B cell (primary cell): ENCODE measurements around the gene ADRA2C. TPM values are rescaled to one million over a fixed set of nuclear protein-coding genes. Genes with fewer than 3 reads are reported as not detected.

Experiments used
- ATAC-seq: fragments of 200-7000 bp; cut with Tn5 transposase; one replicate; pipeline ENCODE4 v1.10.0; 2021; ENCODE audit warnings: low read depth, mild to moderate bottlenecking, moderate number of reproducible peaks, moderate library complexity
- CTCF ChIA-PET: fragments of 350-600 bp; sonication (Branson Sonifier 250); formaldehyde crosslinking; loops from one replicate; lab custom pipeline; 2021; ENCODE audit warnings: antibody characterized with exemption, inconsistent platforms; lab: Charles Lee
- POLR2A ChIA-PET: fragments of 350-600 bp; sonication (Branson Sonifier 250); formaldehyde crosslinking; loops from one replicate; lab custom pipeline; 2021; ENCODE audit warnings: antibody characterized with exemption; lab: Charles Lee
- DNase-seq: peaks from one replicate; pipeline ENCODE4 v3.0.0; 2013
- H2AFZ ChIP-seq: 2 replicates; pipeline ENCODE4 v1.6.1; 2012; ENCODE audit warnings: mild to moderate bottlenecking, low read depth, low read length; ENCODE audit not compliant: insufficient read depth, poor library complexity, severe bottlenecking
- H3K27ac ChIP-seq, 2 donors: 1 replicate in 1 of 2; 2 replicates in 1 of 2; pipeline ENCODE4 v1.5.1; 2012 to 2013; ENCODE audit warnings: low read length in 2 of 2, mild to moderate bottlenecking in 2 of 2, moderate library complexity in 1 of 2
- H3K27me3 ChIP-seq, 4 experiments: fragments of 200-600 bp in 1 of 4; sonication (generic) in 1 of 4; replicated peaks in 1 of 4; 1 replicate in 2 of 4; 2 replicates in 2 of 4; pipeline versions ENCODE4 v1.6.1 to v1.7.0; 2013 to 2016; ENCODE audit warnings: low read length in 3 of 4, mild to moderate bottlenecking in 2 of 4, mixed read lengths in 1 of 4, moderate library complexity in 1 of 4; ENCODE audit not compliant: insufficient read depth in 4 of 4, control insufficient read depth in 3 of 4; ENCODE audit errors: control extremely low read depth in 1 of 4
- H3K36me3 ChIP-seq, 2 experiments: replicated peaks in 1 of 2; 1 replicate in 1 of 2; 2 replicates in 1 of 2; pipeline versions ENCODE4 v1.6.1 to v1.7.1; 2013; ENCODE audit warnings: low read length in 1 of 2; ENCODE audit not compliant: insufficient read depth in 2 of 2, control insufficient read depth in 1 of 2; ENCODE audit errors: control extremely low read depth in 1 of 2, extremely low read depth in 1 of 2
- H3K4me1 ChIP-seq, 2 donors: fragments of 200-600 bp in 1 of 2; sonication (generic) in 1 of 2; 1 replicate in 1 of 2; 2 replicates in 1 of 2; pipeline versions ENCODE4 v1.5.1 to v1.6.1; 2013 to 2017; ENCODE audit warnings: low read length in 2 of 2; ENCODE audit not compliant: control insufficient read depth in 2 of 2, insufficient read depth in 2 of 2
- H3K4me2 ChIP-seq: replicated peaks from 2 replicates; pipeline ENCODE3; 2012; ENCODE audit warnings: mild to moderate bottlenecking, low read depth, low read length; ENCODE audit not compliant: poor library complexity, severe bottlenecking
- H3K4me3 ChIP-seq, 5 experiments: fragments of 200-600 bp in 1 of 5; sonication (generic) in 1 of 5; 1 replicate in 3 of 5; 2 replicates in 2 of 5; pipeline versions ENCODE4 v1.5.1 to v1.7.0; 2011 to 2016; ENCODE audit warnings: low read length in 4 of 5, mild to moderate bottlenecking in 4 of 5, low read depth in 2 of 5, control low read depth in 1 of 5, moderate library complexity in 1 of 5; ENCODE audit not compliant: insufficient read depth in 1 of 5; ENCODE audit errors: control extremely low read depth in 1 of 5, extremely low read depth in 1 of 5
- H3K79me2 ChIP-seq: fragments of 200-600 bp; sonication (generic); one replicate; pipeline ENCODE4 v1.6.0; 2016; ENCODE audit warnings: low read length; ENCODE audit not compliant: control insufficient read depth, insufficient read depth
- H3K9ac ChIP-seq: fragments of 200-600 bp; sonication (generic); 2 replicates; pipeline ENCODE4 v1.6.1; 2017; ENCODE audit warnings: mild to moderate bottlenecking, low read length, moderate library complexity
- H3K9me3 ChIP-seq, 3 donors: one replicate each; pipeline versions ENCODE4 v1.6.1 to v1.7.1; 2013; ENCODE audit warnings: low read length in 2 of 3; ENCODE audit not compliant: control insufficient read depth in 2 of 3, insufficient read depth in 1 of 3; ENCODE audit errors: control extremely low read depth in 1 of 3
- H4K20me1 ChIP-seq: 2 replicates; pipeline ENCODE4 v1.6.0; 2012; ENCODE audit warnings: mild to moderate bottlenecking, low read length; ENCODE audit not compliant: insufficient read depth, control insufficient read depth, poor library complexity, severe bottlenecking
- H3K27ac Mint-ChIP-seq: one replicate; pipeline ENCODE4 v1.8.0; 2021; ENCODE audit warnings: mixed read lengths
- H3K27me3 Mint-ChIP-seq: one replicate; pipeline ENCODE4 v1.8.0; 2021; ENCODE audit warnings: mixed read lengths
- H3K4me1 Mint-ChIP-seq: one replicate; pipeline ENCODE4 v1.8.0; 2021; ENCODE audit warnings: mixed read lengths
- H3K4me3 Mint-ChIP-seq: one replicate; pipeline ENCODE4 v1.8.0; 2021; ENCODE audit warnings: mixed read lengths
- H3K9me3 Mint-ChIP-seq: one replicate; pipeline ENCODE4 v1.8.0; 2022; ENCODE audit warnings: mixed read lengths; ENCODE audit not compliant: insufficient read depth
- EZH2 ChIP-seq: IDR thresholded peaks from 2 replicates; pipeline ENCODE4 v1.6.1; 2012; ENCODE audit warnings: borderline replicate concordance, low read depth, mild to moderate bottlenecking, moderate library complexity, low read length; ENCODE audit not compliant: insufficient read depth, poor library complexity, severe bottlenecking
- WGBS: methylation state at CpG from one replicate; pipeline ENCODE4 v1.1.5; 2013; ENCODE audit warnings: missing lambda C conversion rate; ENCODE audit not compliant: insufficient coverage; 5-methylcytosine and 5-hydroxymethylcytosine counted together
- intact Hi-C: fragments of 100-400 bp; cut with micrococcal nuclease; formaldehyde crosslinking; loops from one replicate; pipeline ENCODE4 v1.10.0; 2022
- polyA plus RNA-seq: library from polyadenylated mRNA; depleted of rRNA; stranded (reverse); fragments of >200 nt; gene quantifications from 2 replicates; pipeline ENCODE4 v1.2.3, GENCODE V29; 2012
- total RNA-seq, 2 donors: library from RNA; stranded (reverse); fragments of 120-200 nt in 1 of 2; gene quantifications; 1 replicate in 1 of 2; 2 replicates in 1 of 2; pipeline versions ENCODE4 v1.2.3 to v1.2.4, GENCODE V29; 2013 to 2022
- TF ChIP-seq, protein P1 (sequence below): fragments of 200-600 bp; IDR thresholded peaks from one replicate; pipeline ENCODE4 v1.8.0; 2022; ENCODE audit warnings: antibody characterized with exemption, mild to moderate bottlenecking

ADRA2C gene
- total and polyA plus RNA-seq, 2 donors (not counting 1 experiment from before 2014, with no cell fraction given) = not detected

DNA sequence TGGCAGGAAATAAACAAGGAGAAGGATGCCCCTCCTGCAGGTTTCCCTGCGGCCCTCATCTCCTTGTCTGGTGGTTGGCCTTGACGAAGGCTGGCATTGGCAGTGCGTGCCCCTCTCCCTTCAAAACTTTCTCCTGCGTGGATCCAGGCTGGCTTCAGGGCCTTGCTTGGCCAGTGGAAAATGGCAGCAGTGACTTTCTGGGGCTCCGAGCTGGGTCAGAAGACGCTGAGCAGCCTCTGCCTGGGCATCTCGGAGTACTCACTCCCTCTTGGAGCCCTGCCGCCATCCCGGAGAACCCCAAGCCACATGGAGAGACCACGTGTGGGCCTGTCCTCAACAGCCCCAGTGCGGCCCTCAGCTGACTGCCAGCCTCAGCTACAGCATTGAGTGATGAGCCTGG, 39.5 kb downstream of the ADRA2C start:
- peaks cover 20% of the 10 kb centered on the region for H3K27me3 Mint-ChIP-seq
- CTCF ChIA-PET = no interaction called here
- intact Hi-C loops = no loop called here

DNA sequence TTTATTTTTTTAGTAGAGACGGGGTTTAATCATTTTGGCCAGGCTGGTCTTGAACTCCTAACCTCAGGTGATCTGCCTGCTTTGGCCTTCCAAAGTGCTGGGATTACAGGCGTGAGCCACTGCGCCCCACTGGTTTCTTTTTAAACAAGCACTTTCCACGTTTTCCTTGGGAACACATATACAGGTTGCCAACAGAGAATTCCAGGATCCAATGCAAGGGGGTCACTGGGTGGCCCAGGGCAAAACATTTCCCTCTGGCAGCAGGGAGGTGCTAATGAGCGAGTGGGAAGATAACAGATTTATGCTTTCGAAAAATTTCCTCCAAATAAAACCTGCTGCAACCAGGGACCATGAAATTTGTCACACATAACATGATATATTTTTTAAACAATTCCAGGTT, 41.1 kb downstream of the ADRA2C start:
- 65% methylated on average over 6 of the region's 6 CpGs for WGBS
- Mint-ChIP-seq H3K4me1 (no peaks in the 10 kb centered on the region), H3K4me3 (no peak overlapping the region), H3K9me3 (no peaks in the 10 kb centered on the region), H3K27me3 (peaks cover 20% of the 10 kb centered on the region), H3K27ac (no peak overlapping the region)
- POLR2A ChIA-PET = no interaction called here
- Histone ChIP-seq H3K36me3 (no peaks in the 10 kb centered on the region), H3K27ac (no peak overlapping the region), H3K9ac (no peak overlapping the region), H2AFZ (no peak overlapping the region), H3K4me2 (no peak overlapping the region), H4K20me1 (no peaks in the 10 kb centered on the region), H3K9me3 (no peaks in the 10 kb centered on the region), H3K4me3 (no peak overlapping the region), H3K4me1 (no peaks in the 10 kb centered on the region), H3K79me2 (no peaks in the 10 kb centered on the region), H3K27me3 (no peaks in the 10 kb centered on the region)
- DNase-seq (no peak), ATAC-seq (no peak)
- CTCF ChIA-PET = no interaction called here
- intact Hi-C loops = no loop called here
- TF ChIP-seq, protein P1, sequence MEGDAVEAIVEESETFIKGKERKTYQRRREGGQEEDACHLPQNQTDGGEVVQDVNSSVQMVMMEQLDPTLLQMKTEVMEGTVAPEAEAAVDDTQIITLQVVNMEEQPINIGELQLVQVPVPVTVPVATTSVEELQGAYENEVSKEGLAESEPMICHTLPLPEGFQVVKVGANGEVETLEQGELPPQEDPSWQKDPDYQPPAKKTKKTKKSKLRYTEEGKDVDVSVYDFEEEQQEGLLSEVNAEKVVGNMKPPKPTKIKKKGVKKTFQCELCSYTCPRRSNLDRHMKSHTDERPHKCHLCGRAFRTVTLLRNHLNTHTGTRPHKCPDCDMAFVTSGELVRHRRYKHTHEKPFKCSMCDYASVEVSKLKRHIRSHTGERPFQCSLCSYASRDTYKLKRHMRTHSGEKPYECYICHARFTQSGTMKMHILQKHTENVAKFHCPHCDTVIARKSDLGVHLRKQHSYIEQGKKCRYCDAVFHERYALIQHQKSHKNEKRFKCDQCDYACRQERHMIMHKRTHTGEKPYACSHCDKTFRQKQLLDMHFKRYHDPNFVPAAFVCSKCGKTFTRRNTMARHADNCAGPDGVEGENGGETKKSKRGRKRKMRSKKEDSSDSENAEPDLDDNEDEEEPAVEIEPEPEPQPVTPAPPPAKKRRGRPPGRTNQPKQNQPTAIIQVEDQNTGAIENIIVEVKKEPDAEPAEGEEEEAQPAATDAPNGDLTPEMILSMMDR = no peak
- TF ChIP-seq EZH2 = no peak

More for the DNA sequence above, 39.5 kb downstream of the ADRA2C start:
- no peaks in the 10 kb centered on the region for H3K27me3 ChIP-seq
- H3K4me2 ChIP-seq = no peak overlapping the region
- no peak overlapping the region for H3K4me3 ChIP-seq
- POLR2A ChIA-PET = no interaction called here
- no peak overlapping the region for H3K27ac Mint-ChIP-seq
- H3K4me3 Mint-ChIP-seq = no peak overlapping the region
- no peaks in the 10 kb centered on the region for H3K9me3 Mint-ChIP-seq
- H2AFZ ChIP-seq = no peak overlapping the region
- H3K79me2 ChIP-seq = no peaks in the 10 kb centered on the region
- H3K36me3 ChIP-seq = no peaks in the 10 kb centered on the region
- H3K9ac ChIP-seq = no peak overlapping the region
- DNase-seq (no peak), ATAC-seq (no peak)
- no peak for TF ChIP-seq EZH2
- TF ChIP-seq, protein P1 = no peak
- 95% methylated on average over 11 of the region's 11 CpGs for WGBS
- H4K20me1 ChIP-seq = no peaks in the 10 kb centered on the region
- H3K4me1 ChIP-seq = no peaks in the 10 kb centered on the region
- H3K4me1 Mint-ChIP-seq = no peaks in the 10 kb centered on the region
- H3K27ac ChIP-seq = no peak overlapping the region
- H3K9me3 ChIP-seq = no peaks in the 10 kb centered on the region
